PC-3 (cell line): ENCODE measurements around the gene ESYT2. TPM values are rescaled to one million over a fixed set of nuclear protein-coding genes. Genes with fewer than 3 reads are reported as not detected.
"Not testable (repeated sequence)": the region's sequence is repeated elsewhere in the genome, so short reads cannot be mapped to it uniquely, and the experiment has no call there.

Source experiments
- ATAC-seq: fragments of 200-7000 bp; cut with Tn5 transposase; 2 replicates; pipeline ENCODE4 v1.9.1; 2020; ENCODE audit warnings: mild to moderate bottlenecking, moderate library complexity
- BruUV-seq: library from RNA; stranded (reverse); fragments of 400-500 nt; replicated peaks from 2 replicates; lab custom pipeline; 2021; lab: Mats Ljungman, UMichigan
- CTCF ChIA-PET: fragments of 300-600 bp; sonication (Branson Sonifier 250); formaldehyde crosslinking; loops from one replicate; lab custom pipeline; 2022; ENCODE audit warnings: antibody characterized with exemption; lab: Charles Lee
- POLR2A ChIA-PET: fragments of 300-600 bp; sonication (Branson Sonifier 250); formaldehyde crosslinking; loops from one replicate; lab custom pipeline; 2022; ENCODE audit warnings: antibody characterized with exemption; ENCODE audit not compliant: unreplicated experiment; lab: Charles Lee
- DNase-seq: peaks from one replicate; pipeline ENCODE4 v3.0.0-alpha.2; 2015
- H2AFZ ChIP-seq: fragments of 300-600 bp; sonication (generic); 2 replicates; pipeline ENCODE4 v1.6.0; 2016; ENCODE audit warnings: antibody characterized with exemption, low read length
- H3F3A ChIP-seq: fragments of 300-600 bp; sonication (generic); one replicate; pipeline ENCODE4 v1.6.0; 2017; ENCODE audit warnings: antibody characterized with exemption, low read length, control low read depth, mild to moderate bottlenecking; ENCODE audit not compliant: unreplicated experiment
- H3K27ac ChIP-seq: fragments of 300-600 bp; sonication (generic); 2 replicates; pipeline ENCODE4 v1.5.1; 2016; ENCODE audit warnings: mild to moderate bottlenecking, low read length
- H3K27me3 ChIP-seq: fragments of 300-600 bp; sonication (generic); 2 replicates; pipeline ENCODE4 v1.6.1; 2016; ENCODE audit warnings: low read length, mixed read lengths
- H3K36me3 ChIP-seq: fragments of 300-600 bp; sonication (generic); 2 replicates; pipeline ENCODE4 v1.6.1; 2016; ENCODE audit warnings: low read depth, mixed run types, low read length, mixed read lengths
- H3K4me1 ChIP-seq: fragments of 300-600 bp; sonication (generic); 2 replicates; pipeline ENCODE4 v1.5.1; 2016; ENCODE audit warnings: low read length; ENCODE audit not compliant: insufficient read depth
- H3K4me2 ChIP-seq: fragments of 300-600 bp; sonication (generic); 2 replicates; pipeline ENCODE4 v1.6.0; 2016; ENCODE audit warnings: low read length
- H3K4me3 ChIP-seq: fragments of 300-600 bp; sonication (generic); 2 replicates; pipeline ENCODE4 v1.5.1; 2016; ENCODE audit warnings: mild to moderate bottlenecking, low read length, mixed read lengths
- H3K79me2 ChIP-seq: fragments of 300-600 bp; sonication (generic); 2 replicates; pipeline ENCODE4 v1.6.1; 2017; ENCODE audit warnings: low read length, mixed read lengths
- H3K9ac ChIP-seq: fragments of 300-600 bp; sonication (generic); 2 replicates; pipeline ENCODE4 v1.6.0; 2016; ENCODE audit warnings: mild to moderate bottlenecking, low read length
- H3K9me2 ChIP-seq: fragments of 300-600 bp; sonication (generic); replicated peaks from 2 replicates; pipeline ENCODE4 v1.6.1; 2016; ENCODE audit warnings: mixed run types, low read length, mixed read lengths
- H3K9me3 ChIP-seq: fragments of 300-600 bp; sonication (generic); 2 replicates; pipeline ENCODE4 v1.6.1; 2016; ENCODE audit warnings: low read length, mixed read lengths
- H4K20me1 ChIP-seq: fragments of 300-600 bp; sonication (generic); 2 replicates; pipeline ENCODE4 v1.6.1; 2016; ENCODE audit warnings: low read length, mixed read lengths
- CTCF ChIP-seq: fragments of 300-600 bp; sonication (generic); conservative IDR thresholded peaks from 2 replicates; pipeline ENCODE4 v1.5.1; 2017; ENCODE audit warnings: antibody characterized with exemption, low read depth, mild to moderate bottlenecking, low read length
- EZH2 ChIP-seq: fragments of 300-600 bp; sonication (generic); IDR thresholded peaks from one replicate; pipeline ENCODE4 v1.6.1; 2017; ENCODE audit warnings: antibody characterized with exemption, mild to moderate bottlenecking, low read length; ENCODE audit not compliant: unreplicated experiment
- EZH2phosphoT487 ChIP-seq: fragments of 300-600 bp; sonication (generic); IDR thresholded peaks from 2 replicates; pipeline ENCODE4 v1.6.1; 2018; ENCODE audit warnings: mild to moderate bottlenecking, antibody characterized with exemption, low read length, borderline replicate concordance
- intact Hi-C: fragments of 100-400 bp; cut with micrococcal nuclease; formaldehyde crosslinking; loops from 2 replicates; pipeline ENCODE4 v1.9.0; 2023
- total RNA-seq: library from RNA; depleted of rRNA; stranded (reverse); fragments of >200 nt; gene quantifications from 2 replicates; pipeline ENCODE4 v1.2.3, GENCODE V29; 2014

The ESYT2 gene
- total RNA-seq, 1 experiment from 2014 or later = 76.1 TPM

GRCh38 chr7:158863611-158864506, 34.5 kb upstream of the ESYT2 start:
- intact Hi-C loops = loop anchor here (1.0 kb wide), 2 partner anchors 35 to 45 kb away; partner anchors contain the start of gene ESYT2
- H3K4me1 ChIP-seq = peaks cover 34% of the 10 kb centered on the region
- CTCF ChIA-PET = interaction anchor here (0.6 to 2.0 kb wide), 7 partner anchors 22 to 394 kb away, joined by 3 to 9 read pairs (median 5); no protein-coding TSS in a partner anchor

GRCh38 chr7:158862985-158863610, 33.8 kb upstream of the ESYT2 start:
- H4K20me1 ChIP-seq, H3F3A ChIP-seq, H3K9me2 ChIP-seq, H3K9me3 ChIP-seq, intact Hi-C loops, H3K27me3 ChIP-seq, H3K36me3 ChIP-seq: not testable (repeated sequence)
- Histone ChIP-seq H3K9ac (0 out of 2 replicates have a peak overlapping the region, but pooled peaks have one; percentile 41), H3K27ac (peak overlapping the region; percentile 85), H3K4me2 (peak overlapping the region; percentile 76), H2AFZ (0 out of 2 replicates have a peak overlapping the region, but pooled peaks have one; percentile 41), H3K4me3 (peak overlapping the region; percentile 55), H3K79me2 (peaks cover 71% of the 10 kb centered on the region), H3K4me1 (peaks cover 39% of the 10 kb centered on the region)
- ATAC-seq (peak; percentile 62), DNase-seq (peak; percentile 78)
- ChIA-PET CTCF (interaction anchor here (0.6 to 2.0 kb wide), 5 partner anchors 22 to 393 kb away, joined by 3 to 9 read pairs (median 5); no protein-coding TSS in a partner anchor), POLR2A (interaction anchor here (0.5 to 1.3 kb wide), 12 partner anchors 12 to 167 kb away, joined by 3 to 34 read pairs (median 7); partner anchors contain the start of gene ESYT2)
- TSS peak; percentile 69 for BruUV-seq

More at GRCh38 chr7:158863611-158864506, 34.5 kb upstream of the ESYT2 start:
- Histone ChIP-seq H3K79me2 (peaks cover 67% of the 10 kb centered on the region), H3K4me2 (peak overlapping the region; percentile 76), H3K9me2 (no peaks in the 10 kb centered on the region), H3K27me3 (no peaks in the 10 kb centered on the region), H3K4me3 (peak overlapping the region; percentile 55), H3K9ac (peak overlapping the region; percentile 41), H2AFZ (peak overlapping the region; percentile 67; the same call in 1 of the 2 replicates), H3K36me3 (no peaks in the 10 kb centered on the region), H4K20me1 (no peaks in the 10 kb centered on the region), H3K27ac (peak overlapping the region; percentile 85), H3K9me3 (no peaks in the 10 kb centered on the region), H3F3A (no peaks in the 10 kb centered on the region)
- DNase-seq = peak; percentile 85
- POLR2A ChIA-PET = interaction anchor here (0.5 to 1.3 kb wide), 19 partner anchors 13 to 1280 kb away, joined by 3 to 35 read pairs (median 7); partner anchors contain the start of gene ESYT2
- TSS peak; percentile 71 for BruUV-seq
- no peak for TF ChIP-seq CTCF
- no peak for TF ChIP-seq EZH2
- TF ChIP-seq EZH2phosphoT487 = no peak
- peak; percentile 81 for ATAC-seq
